CD4-positive, alpha-beta T cell treated with Interleukin-4 for 4 hours (primary cell): ENCODE data around the gene KREMEN1.
A peak's percentile ranks its signal among the peaks of the same experiment; 100 is the strongest.

ENCODE experiments used
- DNase-seq: peaks from one replicate; pipeline ENCODE4 v3.0.0-alpha.2; 2020

Gene KREMEN1

DNA sequence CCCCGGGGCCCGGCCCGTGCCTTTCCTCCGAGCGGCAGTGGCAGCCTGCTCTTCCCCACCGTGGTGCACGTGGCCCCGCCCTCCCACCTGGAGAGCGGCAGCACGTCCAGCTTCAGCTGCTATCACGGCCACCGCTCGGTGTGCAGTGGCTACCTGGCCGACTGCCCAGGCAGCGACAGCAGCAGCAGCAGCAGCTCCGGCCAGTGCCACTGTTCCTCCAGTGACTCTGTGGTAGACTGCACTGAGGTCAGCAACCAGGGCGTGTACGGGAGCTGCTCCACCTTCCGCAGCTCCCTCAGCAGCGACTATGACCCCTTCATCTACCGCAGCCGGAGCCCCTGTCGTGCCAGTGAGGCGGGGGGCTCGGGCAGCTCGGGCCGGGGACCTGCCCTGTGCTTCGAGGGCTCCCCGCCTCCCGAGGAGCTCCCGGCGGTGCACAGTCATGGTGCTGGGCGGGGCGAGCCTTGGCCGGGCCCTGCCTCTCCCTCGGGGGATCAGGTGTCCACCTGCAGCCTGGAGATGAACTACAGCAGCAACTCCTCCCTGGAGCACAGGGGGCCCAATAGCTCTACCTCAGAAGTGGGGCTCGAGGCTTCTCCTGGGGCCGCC lies 23.1 kb upstream of the KREMEN1 start:
- DNase-seq = no peak

DNA sequence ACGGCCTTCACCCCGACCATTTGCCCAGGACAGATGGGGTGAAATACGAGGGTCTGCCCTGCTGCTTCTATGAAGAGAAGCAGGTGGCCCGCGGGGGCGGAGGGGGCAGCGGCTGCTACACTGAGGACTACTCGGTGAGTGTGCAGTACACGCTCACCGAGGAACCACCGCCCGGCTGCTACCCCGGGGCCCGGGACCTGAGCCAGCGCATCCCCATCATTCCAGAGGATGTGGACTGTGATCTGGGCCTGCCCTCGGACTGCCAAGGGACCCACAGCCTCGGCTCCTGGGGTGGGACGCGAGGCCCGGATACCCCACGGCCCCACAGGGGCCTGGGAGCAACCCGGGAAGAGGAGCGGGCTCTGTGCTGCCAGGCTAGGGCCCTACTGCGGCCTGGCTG lies 22.4 kb upstream of the KREMEN1 start:
- no peak for DNase-seq

DNA sequence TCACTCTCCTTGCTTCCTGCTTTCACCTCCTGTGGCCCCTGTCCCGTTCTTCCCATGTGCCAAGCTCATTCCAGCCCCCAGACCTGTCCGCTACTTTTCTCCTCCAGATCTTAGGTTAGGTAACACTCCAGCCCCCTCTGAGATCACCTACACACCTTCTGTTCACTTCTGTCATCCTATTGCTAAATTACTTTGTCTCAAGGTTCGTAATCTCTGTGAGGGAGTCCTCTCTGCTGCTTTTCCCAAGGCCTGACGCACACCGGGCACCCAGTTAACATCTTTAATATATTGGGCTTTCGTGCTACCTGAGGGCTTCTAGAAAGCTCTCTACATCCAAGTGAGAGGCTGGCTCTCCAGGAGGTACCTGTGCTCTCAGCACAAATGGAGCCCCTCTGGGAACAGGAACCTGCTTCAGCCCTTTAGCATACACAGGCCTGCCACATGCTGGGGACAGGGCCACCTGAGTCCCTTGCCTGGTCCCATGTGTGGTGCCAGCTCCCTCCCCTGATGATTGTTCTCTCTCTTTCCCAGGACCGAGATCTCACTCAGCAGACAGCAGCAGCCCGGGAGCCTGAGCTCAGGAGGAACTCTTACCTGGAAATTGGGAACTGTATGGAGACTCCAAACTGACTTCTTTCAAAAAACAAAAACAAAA lies 19.7 kb upstream of the KREMEN1 start:
- DNase-seq = no peak

DNA sequence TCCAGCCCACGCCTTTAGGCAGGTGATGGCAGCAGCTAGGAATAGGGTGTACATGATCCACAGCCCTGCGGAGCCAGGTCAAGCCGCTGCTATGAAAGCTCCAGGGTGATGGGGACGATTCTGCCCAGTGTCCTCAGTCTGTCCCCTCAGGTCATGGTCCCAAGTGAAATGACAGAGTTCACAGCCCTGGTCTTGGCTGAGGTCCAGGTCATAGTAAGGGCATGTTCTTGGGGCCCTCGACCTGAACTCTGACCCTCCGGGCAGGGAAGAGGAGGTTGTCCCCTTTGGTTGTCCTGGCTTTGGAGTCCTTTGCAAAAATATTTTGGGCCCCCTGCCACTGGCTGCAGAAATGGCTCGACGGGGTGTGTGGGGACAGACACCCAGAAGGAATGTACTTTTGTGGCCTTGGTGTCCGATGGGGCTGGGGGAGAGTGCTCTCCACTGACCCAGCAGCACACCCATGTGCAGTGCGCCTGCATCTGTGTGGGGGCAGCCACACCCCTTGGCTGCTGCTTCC lies 18.5 kb upstream of the KREMEN1 start:
- DNase-seq = no peak

DNA sequence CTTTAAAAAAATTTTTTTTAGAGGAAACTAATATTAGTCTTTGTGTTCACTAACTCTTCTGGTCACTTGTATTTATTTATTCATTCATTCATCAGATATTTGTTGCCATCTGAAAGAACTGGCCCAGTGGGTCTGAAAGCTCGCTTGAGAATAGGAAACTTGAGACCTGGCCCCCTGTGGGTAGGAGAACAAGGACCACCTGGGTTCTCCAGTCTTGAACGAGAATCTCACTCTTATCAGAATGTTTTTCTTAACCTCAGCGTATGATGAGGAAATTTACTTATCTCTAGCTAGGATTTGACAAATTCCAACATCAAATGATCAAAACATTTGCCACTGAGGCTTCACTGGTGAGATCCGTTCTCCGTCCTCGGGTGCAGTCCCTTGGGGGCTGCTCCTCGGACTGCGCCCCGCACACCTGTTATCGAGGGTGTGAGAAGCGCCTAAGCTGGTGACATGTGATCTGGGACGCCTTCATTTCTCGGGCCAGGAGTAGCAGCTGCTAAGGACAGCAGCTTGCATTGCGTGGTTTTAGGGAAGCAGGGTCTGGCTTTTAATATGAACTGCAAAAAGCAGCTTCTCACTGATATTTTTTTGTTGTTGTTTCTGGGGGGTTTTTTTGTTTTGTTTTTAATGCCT lies 17.5 kb upstream of the KREMEN1 start:
- DNase-seq = no peak

DNA sequence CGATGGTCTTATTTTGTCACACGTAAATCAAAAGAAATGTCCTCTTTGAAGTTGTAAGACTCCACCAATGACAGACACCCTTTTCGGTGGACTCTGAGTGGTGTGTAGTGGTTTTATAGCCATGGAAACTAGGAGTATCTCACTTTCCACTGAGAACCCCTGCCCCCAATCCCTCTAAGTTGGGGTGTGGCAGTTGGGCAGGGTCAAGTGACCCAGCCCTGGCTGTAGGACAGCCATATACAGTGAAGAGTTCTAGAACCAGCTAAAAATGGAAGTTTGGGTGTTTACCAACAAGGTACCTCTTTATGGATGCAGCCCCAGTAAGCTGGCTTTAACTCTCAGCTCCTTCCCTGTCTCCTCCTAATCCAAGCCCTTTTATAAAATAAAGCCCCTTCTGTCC lies 16.4 kb upstream of the KREMEN1 start:
- DNase-seq = no peak

DNA sequence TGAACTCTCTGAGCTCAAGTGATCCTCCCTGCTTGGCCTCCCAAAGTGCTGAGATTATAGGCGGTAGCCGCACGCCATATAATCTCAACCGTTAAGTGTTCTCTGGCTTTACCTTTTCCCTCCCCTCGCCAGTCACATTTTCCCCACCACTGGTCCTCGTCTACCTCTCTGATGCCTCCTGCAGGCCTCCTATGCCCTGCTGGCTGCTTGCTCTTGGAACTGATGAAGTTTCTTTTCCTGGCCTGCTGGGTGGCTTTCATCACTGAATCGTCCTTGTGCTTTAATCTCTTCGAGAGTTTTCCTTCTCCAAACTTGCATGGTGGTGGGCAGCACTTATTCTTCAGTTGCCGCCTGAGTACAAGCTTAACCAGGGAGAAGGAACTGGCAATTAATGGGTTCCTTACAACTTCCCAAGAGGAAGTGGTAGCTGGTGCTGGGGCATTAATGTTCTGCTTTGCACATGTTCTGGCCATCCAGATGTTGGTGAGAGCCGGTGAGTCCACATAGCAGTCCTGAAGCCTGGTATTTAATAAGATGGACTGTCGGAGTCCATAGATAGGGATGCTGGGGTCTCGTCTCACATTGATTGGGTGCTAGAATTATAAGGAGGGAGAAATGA lies 12.5 kb upstream of the KREMEN1 start:
- no peak for DNase-seq

DNA sequence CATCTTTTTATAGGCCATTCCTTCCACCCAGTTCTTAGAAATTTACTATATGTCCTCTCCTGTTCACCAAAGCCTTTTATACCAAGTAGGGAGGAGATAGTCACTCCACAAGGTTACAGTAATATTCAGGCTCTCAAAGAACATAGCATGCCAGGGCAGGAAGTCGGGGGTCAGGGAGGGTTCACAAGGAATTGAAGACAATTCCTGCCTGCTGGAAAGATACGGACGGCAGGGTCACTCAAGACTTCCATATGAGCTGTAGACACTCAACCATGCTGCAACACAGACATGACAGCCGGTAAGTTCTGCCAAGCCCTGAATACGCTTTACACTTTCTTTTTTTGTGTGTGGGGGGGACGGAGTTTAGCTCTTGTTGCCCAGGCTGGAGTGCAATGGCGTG lies 11.9 kb upstream of the KREMEN1 start:
- no peak for DNase-seq

DNA sequence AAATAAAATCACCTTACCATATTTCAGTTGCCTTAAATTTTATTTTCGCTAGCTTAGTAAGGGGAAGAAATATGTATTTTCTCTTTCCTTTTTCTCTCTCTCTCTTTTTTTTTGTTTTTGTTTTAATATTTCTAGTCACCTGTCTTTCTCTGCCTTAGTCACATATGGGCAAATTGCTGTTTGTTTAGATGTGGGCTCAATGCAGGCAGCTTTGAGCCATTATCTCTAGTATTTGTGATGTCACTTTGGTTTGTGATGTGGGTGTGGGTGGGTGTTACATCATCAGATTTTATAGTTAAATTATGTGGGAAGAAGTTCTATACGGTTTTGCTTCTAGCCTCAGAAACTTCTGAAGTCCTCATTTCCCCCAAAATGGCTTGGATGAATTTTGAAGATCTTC lies 11.1 kb upstream of the KREMEN1 start, which contains the start of gene C22orf31:
Gene C22orf31 (minus strand): TSS at position 59 of the 400 bp plus-strand sequence. CDS start 39 bp downstream, at position 20.
- no peak for DNase-seq

DNA sequence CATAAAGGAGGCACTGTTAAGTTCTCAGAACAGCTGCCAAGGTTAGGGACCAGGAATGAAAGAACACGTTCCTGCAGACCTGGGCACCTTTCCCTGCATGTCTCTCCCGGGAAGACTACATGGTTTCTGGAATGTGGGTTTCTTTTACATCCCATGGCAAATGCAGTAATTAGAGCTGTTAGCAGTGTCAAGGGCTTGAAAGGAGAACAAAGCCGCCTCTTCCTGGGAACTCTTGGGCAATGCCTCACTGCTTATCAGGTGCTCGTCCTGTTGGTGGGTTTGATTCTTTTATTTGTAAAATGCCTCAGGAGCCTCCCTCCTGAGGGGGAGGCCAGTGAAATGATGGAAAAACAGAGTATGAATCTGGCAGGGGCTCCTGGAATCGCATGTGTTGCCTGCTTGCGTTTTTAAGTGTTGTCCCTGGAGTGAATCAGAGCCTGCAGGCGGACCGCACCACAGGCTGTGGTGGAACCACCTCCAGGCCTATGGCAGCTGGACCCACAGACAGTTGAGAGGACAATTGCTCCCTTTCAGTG lies 10.5 kb upstream of the KREMEN1 start:
- no peak for DNase-seq

DNA sequence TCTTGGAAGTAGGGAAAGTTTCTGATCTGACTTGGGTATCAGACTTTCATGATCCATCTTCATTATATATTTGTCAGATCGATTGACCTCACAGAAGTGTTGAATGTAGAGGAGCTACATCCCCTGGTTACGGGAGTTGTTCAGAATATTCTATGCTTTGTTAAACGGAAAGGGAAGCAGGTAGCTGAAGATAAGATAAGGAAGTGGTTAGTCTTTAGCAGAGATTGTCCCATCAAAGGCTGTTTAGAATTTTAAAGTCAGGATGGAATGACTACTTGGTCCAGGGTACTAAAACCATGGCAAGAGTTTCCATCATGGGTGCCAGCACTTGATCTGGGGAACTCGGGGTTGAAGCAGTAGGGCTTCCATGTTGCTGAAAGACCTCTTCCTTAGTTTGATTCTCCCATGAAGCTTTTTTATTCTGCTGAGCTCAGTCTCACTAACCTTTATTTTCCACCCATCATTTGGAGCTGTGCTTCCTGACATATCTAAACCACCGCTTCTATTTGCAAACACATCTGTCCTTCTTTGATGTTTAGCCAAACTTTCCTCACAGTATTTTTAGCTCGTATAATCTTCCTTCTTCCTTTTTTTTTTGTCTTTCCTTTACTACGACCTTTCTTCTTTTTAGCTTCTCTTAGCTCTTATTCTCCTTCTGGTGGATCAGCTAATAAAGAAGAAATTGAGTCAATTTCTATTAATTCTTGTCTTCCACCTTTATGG lies 7.2 kb upstream of the KREMEN1 start:
- no peak for DNase-seq

DNA sequence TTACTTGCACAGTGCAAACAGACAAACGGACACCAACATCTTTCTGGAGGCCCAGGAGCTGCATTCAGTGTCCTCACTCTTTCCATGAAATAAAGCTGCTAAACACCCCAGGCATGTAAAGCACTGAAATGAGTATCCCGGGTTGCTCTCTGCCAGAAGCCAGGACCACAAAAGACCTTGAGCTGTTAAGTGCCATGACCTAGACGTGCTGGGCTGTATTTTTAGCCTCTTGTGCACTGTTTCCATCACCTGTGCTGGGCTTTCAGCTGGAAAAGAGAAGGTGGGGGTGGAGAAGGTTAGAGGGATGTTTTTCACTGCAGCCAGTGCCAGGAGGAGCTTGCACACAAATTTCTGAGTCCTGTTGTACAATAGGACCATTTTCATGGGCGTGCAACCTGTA lies 3.4 kb upstream of the KREMEN1 start:
- DNase-seq = no peak

DNA sequence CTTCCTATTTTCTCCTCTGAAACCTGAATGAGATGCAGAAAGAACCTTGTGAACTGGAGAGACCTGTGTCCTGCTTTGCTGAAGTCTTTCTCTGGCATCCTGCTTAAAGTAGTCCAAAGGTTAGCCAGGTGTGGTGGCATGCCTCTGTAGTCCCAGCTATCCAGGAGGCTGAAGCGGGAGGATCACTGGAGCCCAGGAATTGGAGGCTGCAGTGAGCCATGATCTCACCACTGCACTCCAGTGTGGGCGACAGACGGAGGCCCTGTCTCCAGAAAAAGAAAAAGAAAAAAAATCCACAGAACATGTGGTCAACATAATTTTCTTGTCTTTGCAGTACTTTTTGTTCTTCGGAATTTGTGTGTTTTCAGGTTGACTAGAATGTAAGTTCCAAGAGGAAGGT lies 2.3 kb upstream of the KREMEN1 start:
- DNase-seq = no peak

DNA sequence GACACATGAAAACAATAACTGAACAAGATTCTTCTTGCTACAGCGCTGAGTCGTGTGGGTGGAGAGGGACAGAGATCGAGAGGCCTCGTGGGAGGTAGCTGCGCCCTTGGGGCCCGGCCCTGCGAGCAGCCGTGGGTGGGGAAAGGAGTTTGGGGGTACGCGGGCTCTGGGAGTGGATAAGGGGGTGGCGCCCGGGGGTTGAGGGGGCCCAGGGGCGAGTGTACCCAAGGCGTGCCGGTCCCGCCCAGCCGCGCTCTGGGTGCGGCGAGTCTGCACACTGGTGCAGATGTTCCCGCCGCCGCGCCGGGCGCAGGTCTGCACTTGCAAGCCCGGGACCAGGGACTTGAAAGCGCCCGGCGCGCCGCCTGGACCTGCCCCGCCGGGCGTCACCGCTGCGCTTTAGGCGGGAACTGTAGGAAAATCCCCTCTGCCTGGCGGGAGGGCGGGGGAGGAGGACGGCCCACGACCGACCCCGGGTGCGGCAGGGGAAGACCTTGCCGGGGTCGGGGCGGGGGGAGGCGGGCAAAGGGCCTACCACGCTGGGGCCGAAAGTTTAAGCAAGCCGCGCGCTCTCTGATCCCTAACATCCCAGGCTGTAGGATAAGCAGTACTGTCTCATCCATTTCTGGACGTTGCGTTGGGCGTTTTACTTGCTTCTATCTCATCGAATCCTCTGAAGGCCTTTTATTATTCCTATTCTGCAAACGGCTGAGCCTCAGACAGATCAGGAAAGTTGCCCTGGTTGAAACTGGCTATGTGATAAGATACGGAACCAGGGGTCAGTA lies 1.4 kb upstream of the KREMEN1 start:
- DNase-seq = no peak

DNA sequence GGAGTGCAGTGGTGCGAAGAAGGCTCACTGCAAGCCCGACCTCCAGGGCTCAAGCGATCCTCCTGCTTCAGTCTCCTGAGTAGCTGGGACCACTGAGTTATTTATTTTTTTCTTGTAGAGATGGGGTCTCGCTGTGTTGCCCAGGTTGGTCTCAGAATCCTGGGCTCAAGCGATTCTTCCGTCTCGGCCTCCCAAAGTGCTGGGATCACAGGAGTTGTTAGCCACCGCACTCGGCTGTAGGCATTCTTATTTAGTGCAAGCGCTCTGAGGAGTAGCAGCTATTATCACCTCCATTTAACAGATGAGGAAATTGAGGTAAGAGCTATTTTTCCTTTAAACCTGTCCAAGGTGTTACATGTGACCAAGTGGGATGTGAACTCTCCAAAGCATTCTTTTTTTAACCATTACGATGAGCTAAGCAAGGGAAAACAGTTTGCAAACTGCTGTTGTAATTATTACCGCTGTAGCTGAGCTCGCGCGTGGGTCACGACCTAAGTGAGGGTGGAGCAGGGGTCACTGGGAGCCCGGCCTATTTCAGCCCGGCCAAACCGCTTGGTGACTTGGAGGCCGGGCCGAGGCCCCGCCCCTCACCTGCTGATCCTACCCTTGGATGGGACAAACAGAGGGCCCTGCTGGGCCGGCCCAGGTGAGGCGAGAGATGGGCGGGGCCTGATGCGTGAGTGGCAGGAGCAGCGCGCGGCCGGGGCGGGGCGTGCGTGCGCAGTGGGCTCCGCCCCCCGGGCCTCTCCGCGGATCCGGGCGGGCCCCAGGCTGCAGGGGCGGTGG lies 449 bp upstream of the KREMEN1 start:
- peak; percentile 62 for DNase-seq

DNA sequence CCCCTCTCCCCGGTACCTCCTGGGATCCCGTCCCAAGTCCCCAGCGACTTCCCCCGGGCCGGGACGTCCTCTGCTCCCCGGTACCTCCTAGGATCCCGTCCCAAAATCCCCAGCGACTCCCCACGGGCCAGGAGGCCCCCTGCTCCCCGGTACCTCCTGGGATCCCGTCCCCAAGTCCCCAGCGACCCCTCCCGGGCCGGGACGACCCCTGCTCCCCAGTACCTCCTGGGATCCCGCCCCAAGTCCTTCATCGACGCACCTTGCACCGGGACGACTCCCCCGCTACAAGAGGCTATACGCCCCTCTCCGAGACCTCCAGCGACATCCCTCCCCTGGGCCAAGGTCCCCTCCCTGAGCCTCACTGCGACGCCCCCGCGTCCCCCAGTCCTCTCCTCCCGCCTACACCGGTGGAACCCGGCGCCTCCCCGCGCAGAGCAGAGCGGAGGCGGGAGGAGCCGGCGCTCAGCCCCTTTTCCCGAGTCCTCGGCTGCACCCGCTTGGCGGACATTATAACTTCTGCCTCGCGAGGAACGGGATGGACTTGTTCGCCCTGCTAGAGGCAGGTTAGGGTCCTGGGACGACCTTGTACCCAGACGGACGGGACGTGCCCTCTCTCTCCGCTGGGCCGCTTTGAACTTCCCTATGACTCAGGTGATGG lies 912 bp downstream of the KREMEN1 start:
- DNase-seq = no peak

DNA sequence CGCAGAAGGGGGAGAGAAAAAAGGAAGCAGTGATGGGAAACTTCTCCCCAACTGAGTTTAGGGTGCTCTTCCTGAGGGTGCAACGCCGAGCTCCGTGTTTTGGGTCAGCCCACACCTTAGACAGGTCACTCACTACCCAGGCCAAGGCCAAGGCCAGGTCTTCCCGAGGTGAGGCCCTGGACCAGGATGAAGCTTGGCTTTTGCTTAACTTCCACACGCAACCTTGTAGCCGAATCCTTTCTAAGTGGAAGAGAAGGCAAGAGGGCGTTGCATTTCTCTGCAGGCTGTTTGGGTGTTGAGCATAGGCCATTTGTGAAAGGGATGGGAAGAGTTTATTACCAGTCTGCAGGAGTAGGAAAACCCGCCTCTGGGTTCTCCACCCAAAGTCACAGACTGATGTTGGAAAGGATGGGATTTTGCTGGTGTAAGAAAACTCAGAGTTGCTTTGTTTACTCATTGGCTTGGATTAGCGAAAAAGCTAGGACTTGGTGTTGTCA lies 1.5 kb downstream of the KREMEN1 start:
- no peak for DNase-seq

DNA sequence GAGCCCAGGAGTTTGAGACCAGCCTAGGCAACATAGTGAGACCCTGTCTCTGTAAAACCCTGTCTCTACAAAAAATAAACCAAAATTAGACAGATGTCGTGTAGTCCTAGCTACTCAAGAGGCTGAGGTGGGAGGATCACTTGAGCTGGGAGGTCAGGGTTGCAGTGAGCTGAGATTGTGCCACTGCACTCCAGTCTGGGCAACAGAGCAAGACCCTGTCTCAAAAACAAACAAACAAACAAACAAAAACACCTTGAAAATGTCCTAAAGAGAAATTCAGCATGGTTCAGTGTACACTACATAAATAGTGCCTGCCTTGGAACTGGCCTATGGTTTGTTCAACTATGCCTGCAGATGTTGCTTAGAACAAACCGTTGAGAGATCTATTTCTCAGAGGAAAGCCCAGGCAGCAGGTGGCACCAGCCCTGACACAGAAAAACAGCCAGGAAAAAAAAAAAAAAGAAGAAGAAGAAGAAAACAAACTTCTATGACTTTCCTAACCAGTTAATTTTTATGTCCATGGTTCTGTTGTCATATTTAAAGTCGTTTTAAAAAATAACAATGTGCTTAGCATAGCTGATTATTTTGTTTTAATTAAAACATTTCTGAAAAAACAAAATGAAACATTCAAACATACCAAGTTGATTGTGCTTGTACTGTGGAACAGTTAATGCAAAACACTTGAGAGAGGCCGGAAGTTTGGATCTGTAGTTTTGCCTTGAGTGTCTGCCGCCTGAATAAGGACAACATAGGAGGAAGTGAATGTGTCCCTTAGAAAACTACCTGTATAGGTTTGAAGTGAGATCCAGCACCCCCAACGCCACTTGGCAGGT lies 5.4 kb downstream of the KREMEN1 start:
- no peak for DNase-seq

DNA sequence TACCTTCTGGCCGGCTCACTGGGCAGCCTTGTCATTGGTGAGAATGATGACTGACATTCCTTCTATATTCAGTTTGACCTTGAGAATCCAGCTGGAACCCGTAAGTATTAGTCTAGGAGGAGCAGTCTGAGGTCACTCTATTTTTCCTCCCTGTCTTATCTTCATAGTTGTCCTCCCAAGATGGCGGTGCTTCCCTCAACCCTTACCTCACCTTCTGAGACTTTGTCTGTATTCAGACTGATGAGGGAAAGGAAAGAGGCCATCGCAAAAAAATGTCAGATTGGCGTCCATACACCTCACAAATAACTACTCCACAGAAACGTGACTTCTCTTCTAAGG lies 6.0 kb downstream of the KREMEN1 start:
- no peak for DNase-seq
